H9 (cell line): ENCODE measurements around the gene CCDC85B. TPM values are rescaled to one million over a fixed set of nuclear protein-coding genes. Genes with fewer than 3 reads are reported as not detected.

Source experiments
- DNase-seq: peaks from one replicate; pipeline ENCODE4 v3.0.0-alpha.2; 2017
- H2AFZ ChIP-seq: one replicate; pipeline ENCODE4 v1.6.1; 2013; ENCODE audit warnings: mild to moderate bottlenecking, low read length, control low read depth, moderate library complexity
- H2AK5ac ChIP-seq: 2 replicates; pipeline ENCODE4 v1.6.1; 2013; ENCODE audit warnings: low read length, control low read depth, mixed read lengths; ENCODE audit not compliant: insufficient read length
- H2BK120ac ChIP-seq: one replicate; pipeline ENCODE4 v1.6.1; 2013; ENCODE audit warnings: low read depth, mild to moderate bottlenecking, low read length, control low read depth, inconsistent platforms; ENCODE audit not compliant: poor library complexity, severe bottlenecking
- H2BK12ac ChIP-seq: 2 replicates; pipeline ENCODE4 v1.6.1; 2013; ENCODE audit warnings: low read length, control low read depth, mixed read lengths, low read depth; ENCODE audit not compliant: insufficient read length
- H2BK15ac ChIP-seq: 2 replicates; pipeline ENCODE4 v1.6.1; 2013; ENCODE audit warnings: low read depth, low read length, control low read depth
- H2BK20ac ChIP-seq: one replicate; pipeline ENCODE4 v1.6.1; 2013; ENCODE audit warnings: low read depth, mild to moderate bottlenecking, low read length, control low read depth, inconsistent platforms; ENCODE audit not compliant: poor library complexity, severe bottlenecking
- H2BK5ac ChIP-seq: 2 replicates; pipeline ENCODE4 v1.6.1; 2013; ENCODE audit warnings: low read length, control low read depth, mixed read lengths; ENCODE audit not compliant: insufficient read length
- H3K14ac ChIP-seq: 2 replicates; pipeline ENCODE4 v1.6.1; 2013; ENCODE audit warnings: low read length, control low read depth; ENCODE audit not compliant: insufficient read depth
- H3K18ac ChIP-seq: 2 replicates; pipeline ENCODE4 v1.6.1; 2013; ENCODE audit warnings: low read depth, mild to moderate bottlenecking, mixed read lengths, low read length, control low read depth; ENCODE audit not compliant: insufficient read length
- H3K23ac ChIP-seq: 2 replicates; pipeline ENCODE4 v1.6.1; 2013; ENCODE audit warnings: low read length, control low read depth, mixed read lengths, low read depth; ENCODE audit not compliant: insufficient read length
- H3K23me2 ChIP-seq: 2 replicates; pipeline ENCODE4 v1.6.1; 2013; ENCODE audit warnings: low read depth, mild to moderate bottlenecking, mixed read lengths, low read length, control low read depth; ENCODE audit not compliant: insufficient read length, poor library complexity, severe bottlenecking
- H3K27ac ChIP-seq: 2 replicates; pipeline ENCODE4 v1.5.1; 2013; ENCODE audit warnings: low read length, control low read depth, mixed read lengths, low read depth; ENCODE audit not compliant: insufficient read length
- H3K27me3 ChIP-seq: 2 replicates; pipeline ENCODE4 v1.6.1; 2013; ENCODE audit warnings: low read length, control low read depth, inconsistent platforms; ENCODE audit not compliant: insufficient read depth
- H3K4ac ChIP-seq: 2 replicates; pipeline ENCODE4 v1.6.1; 2013; ENCODE audit warnings: low read depth, mild to moderate bottlenecking, control low read depth, inconsistent platforms, low read length, moderate library complexity
- H3K4me1 ChIP-seq: 2 replicates; pipeline ENCODE4 v1.6.1; 2013; ENCODE audit warnings: low read length, control low read depth, inconsistent platforms; ENCODE audit not compliant: insufficient read depth
- H3K4me2 ChIP-seq: 2 replicates; pipeline ENCODE4 v1.6.1; 2013; ENCODE audit warnings: low read length, control low read depth, mixed read lengths; ENCODE audit not compliant: insufficient read length, insufficient read depth
- H3K56ac ChIP-seq: 2 replicates; pipeline ENCODE4 v1.6.1; 2013; ENCODE audit warnings: low read depth, mild to moderate bottlenecking, mixed read lengths, low read length, control low read depth; ENCODE audit not compliant: insufficient read length
- H3K79me1 ChIP-seq: 2 replicates; pipeline ENCODE4 v1.6.1; 2013; ENCODE audit warnings: low read depth, mild to moderate bottlenecking, moderate library complexity, low read length, control low read depth, inconsistent platforms; ENCODE audit not compliant: insufficient read depth, poor library complexity, severe bottlenecking
- H3K79me2 ChIP-seq: 2 replicates; pipeline ENCODE4 v1.6.1; 2013; ENCODE audit warnings: low read length, control low read depth, inconsistent platforms; ENCODE audit not compliant: insufficient read depth
- H3K9ac ChIP-seq: 2 replicates; pipeline ENCODE4 v1.6.1; 2013; ENCODE audit warnings: low read length, control low read depth, mixed read lengths; ENCODE audit not compliant: insufficient read length; ENCODE audit errors: extremely low read depth
- H3K9me3 ChIP-seq: one replicate; pipeline ENCODE4 v1.6.1; 2013; ENCODE audit warnings: low read depth, low read length, inconsistent platforms; ENCODE audit not compliant: control insufficient read depth
- H3T11ph ChIP-seq: one replicate; pipeline ENCODE4 v1.6.1; 2013; ENCODE audit warnings: mild to moderate bottlenecking, low read length, control low read depth, inconsistent platforms
- H4K20me1 ChIP-seq: one replicate; pipeline ENCODE4 v1.6.1; 2013; ENCODE audit not compliant: control insufficient read depth, insufficient read length, insufficient read depth
- H4K5ac ChIP-seq: 2 replicates; pipeline ENCODE4 v1.6.1; 2013; ENCODE audit warnings: low read depth, mild to moderate bottlenecking, mixed read lengths, low read length, control low read depth; ENCODE audit not compliant: insufficient read length
- H4K8ac ChIP-seq: replicated peaks from 2 replicates; pipeline ENCODE4 v1.6.1; 2013; ENCODE audit warnings: low read length, control low read depth, mixed read lengths, low read depth; ENCODE audit not compliant: insufficient read length
- H4K91ac ChIP-seq: 2 replicates; pipeline ENCODE4 v1.6.1; 2013; ENCODE audit warnings: low read depth, mild to moderate bottlenecking, moderate library complexity, mixed read lengths, low read length, control low read depth; ENCODE audit not compliant: insufficient read length
- H3K27ac Mint-ChIP-seq, 3 experiments: 2 replicates in 2 of 3; 3 replicates in 1 of 3; pipeline ENCODE4 v1.8.0; 2020 to 2021; ENCODE audit warnings: mixed read lengths in 3 of 3, mild to moderate bottlenecking in 1 of 3, moderate library complexity in 1 of 3
- H3K27me3 Mint-ChIP-seq: 2 replicates; pipeline ENCODE4 v1.8.0; 2021; ENCODE audit warnings: low read depth, mild to moderate bottlenecking, moderate library complexity, mixed read lengths
- H3K36me3 Mint-ChIP-seq, 3 experiments: 2 replicates in 2 of 3; 3 replicates in 1 of 3; pipeline ENCODE4 v1.8.0; 2020 to 2021; ENCODE audit warnings: low read depth in 3 of 3, mixed read lengths in 3 of 3; ENCODE audit not compliant: insufficient read depth in 1 of 3
- H3K4me1 Mint-ChIP-seq, 2 experiments: 2 replicates each; pipeline ENCODE4 v1.8.0; 2020; ENCODE audit warnings: mixed read lengths in 2 of 2
- H3K4me3 Mint-ChIP-seq, 2 experiments: 2 replicates in 1 of 2; 3 replicates in 1 of 2; pipeline ENCODE4 v1.8.0; 2020 to 2021; ENCODE audit warnings: mild to moderate bottlenecking in 2 of 2, mixed read lengths in 2 of 2, moderate library complexity in 1 of 2
- H3K9me3 Mint-ChIP-seq, 2 experiments: 2 replicates in 1 of 2; 3 replicates in 1 of 2; pipeline ENCODE4 v1.8.0; 2020; ENCODE audit warnings: mild to moderate bottlenecking in 2 of 2, mixed read lengths in 2 of 2, moderate library complexity in 1 of 2
- WGBS: extraction: QIAGEN DNeasy Blood & Tissue Kit; methylation state at CpG from one replicate; pipeline ENCODE4 v1.1.7; 2013; ENCODE audit warnings: missing lambda C conversion rate, low lambda C conversion rate, mixed read lengths; ENCODE audit not compliant: insufficient read length; ENCODE audit errors: extremely low coverage; 5-methylcytosine and 5-hydroxymethylcytosine counted together
- total RNA-seq: library from RNA; stranded (reverse); gene quantifications from 2 replicates; pipeline ENCODE4 v1.2.1, GENCODE V29; 2021
- TF ChIP-seq, protein P1 (sequence below): fragments of 200-600 bp; sonication (generic); conservative IDR thresholded peaks from 3 replicates; pipeline ENCODE4 v1.8.0; 2021; ENCODE audit warnings: antibody characterized with exemption, mild to moderate bottlenecking

Gene CCDC85B
- total RNA-seq, 1 experiment from 2014 or later, result 23.3 TPM

DNA sequence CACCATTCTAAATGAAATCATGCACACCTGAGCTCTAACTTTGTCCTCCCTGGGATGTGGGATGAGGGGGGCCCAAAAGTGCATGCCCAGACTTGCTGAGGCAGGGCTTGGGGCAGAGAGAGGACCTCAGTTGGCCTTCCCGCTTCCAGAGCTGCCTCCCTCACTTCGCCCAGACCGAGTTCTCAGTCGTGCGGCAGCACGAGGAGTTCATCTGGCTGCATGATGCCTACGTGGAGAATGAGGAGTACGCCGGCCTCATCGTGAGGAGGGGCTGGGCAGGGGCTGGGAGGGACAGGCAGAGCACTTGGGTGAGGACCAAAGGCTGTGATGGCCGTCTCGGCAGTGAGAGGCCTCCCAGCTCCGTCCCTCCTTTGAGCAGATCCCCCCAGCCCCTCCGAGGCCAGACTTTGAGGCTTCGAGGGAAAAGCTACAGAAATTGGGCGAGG, 40.7 kb upstream of the CCDC85B start:
- peaks cover 28 to 37% (median 29%) of the 10 kb centered on the region in 3 experiments for H3K36me3 Mint-ChIP-seq
- Histone ChIP-seq H2AFZ (no peak overlapping the region), H3K79me1 (no peaks in the 10 kb centered on the region), H4K91ac (no peak overlapping the region), H3K4me2 (no peak overlapping the region), H3K18ac (no peak overlapping the region), H2BK20ac (no peak overlapping the region), H3K4ac (no peak overlapping the region), H3T11ph (no peak overlapping the region), H3K23ac (no peak overlapping the region), H3K27me3 (no peaks in the 10 kb centered on the region), H3K79me2 (no peaks in the 10 kb centered on the region), H2BK12ac (no peak overlapping the region), H2BK120ac (no peak overlapping the region), H4K8ac (no peak overlapping the region), H3K56ac (no peak overlapping the region), H3K23me2 (no peaks in the 10 kb centered on the region), H3K9ac (no peak overlapping the region), H2AK5ac (no peak overlapping the region), H2BK5ac (no peak overlapping the region), H3K14ac (no peak overlapping the region), H4K20me1 (no peaks in the 10 kb centered on the region), H2BK15ac (no peak overlapping the region), H3K4me1 (no peaks in the 10 kb centered on the region), H4K5ac (no peak overlapping the region), H3K27ac (no peak overlapping the region), H3K9me3 (no peaks in the 10 kb centered on the region)
- TF ChIP-seq, protein P1, sequence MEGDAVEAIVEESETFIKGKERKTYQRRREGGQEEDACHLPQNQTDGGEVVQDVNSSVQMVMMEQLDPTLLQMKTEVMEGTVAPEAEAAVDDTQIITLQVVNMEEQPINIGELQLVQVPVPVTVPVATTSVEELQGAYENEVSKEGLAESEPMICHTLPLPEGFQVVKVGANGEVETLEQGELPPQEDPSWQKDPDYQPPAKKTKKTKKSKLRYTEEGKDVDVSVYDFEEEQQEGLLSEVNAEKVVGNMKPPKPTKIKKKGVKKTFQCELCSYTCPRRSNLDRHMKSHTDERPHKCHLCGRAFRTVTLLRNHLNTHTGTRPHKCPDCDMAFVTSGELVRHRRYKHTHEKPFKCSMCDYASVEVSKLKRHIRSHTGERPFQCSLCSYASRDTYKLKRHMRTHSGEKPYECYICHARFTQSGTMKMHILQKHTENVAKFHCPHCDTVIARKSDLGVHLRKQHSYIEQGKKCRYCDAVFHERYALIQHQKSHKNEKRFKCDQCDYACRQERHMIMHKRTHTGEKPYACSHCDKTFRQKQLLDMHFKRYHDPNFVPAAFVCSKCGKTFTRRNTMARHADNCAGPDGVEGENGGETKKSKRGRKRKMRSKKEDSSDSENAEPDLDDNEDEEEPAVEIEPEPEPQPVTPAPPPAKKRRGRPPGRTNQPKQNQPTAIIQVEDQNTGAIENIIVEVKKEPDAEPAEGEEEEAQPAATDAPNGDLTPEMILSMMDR, result no peak
- peaks cover 17% of the 10 kb centered on the region for H3K27me3 Mint-ChIP-seq
- peaks cover 9 to 14% of the 10 kb centered on the region in 2 experiments for H3K4me1 Mint-ChIP-seq
- WGBS, result no CpG with 5 or more reads among the region's 16 CpGs
- H3K27ac Mint-ChIP-seq, result no peak overlapping the region; a peak in 1 of 7 replicates
- no peak for DNase-seq
- no peak overlapping the region; a peak in 1 of 5 replicates for H3K4me3 Mint-ChIP-seq
- H3K9me3 Mint-ChIP-seq, result peaks cover 3 to 7% of the 10 kb centered on the region in 2 experiments; a peak in 2 of 5 replicates
